Hepatocyte (in vitro differentiated cells): ENCODE measurements around the gene TRAF2. TPM values are rescaled to one million over a fixed set of nuclear protein-coding genes. Genes with fewer than 3 reads are reported as not detected.

Experiments
- DNase-seq: peaks from one replicate; pipeline ENCODE4 v3.0.0-alpha.2; 2016; ENCODE audit warnings: low spot score
- H2AFZ ChIP-seq: fragments of 200-600 bp; sonication (generic); 2 replicates; pipeline ENCODE4 v1.6.0; 2016; ENCODE audit warnings: antibody characterized with exemption, mild to moderate bottlenecking
- H3K27ac ChIP-seq: fragments of 200-600 bp; sonication (generic); 2 replicates; pipeline ENCODE4 v1.5.1; 2016; ENCODE audit warnings: mild to moderate bottlenecking
- H3K27me3 ChIP-seq: fragments of 200-600 bp; sonication (generic); 2 replicates; pipeline ENCODE4 v1.6.1; 2016
- H3K36me3 ChIP-seq: fragments of 200-600 bp; sonication (generic); replicated peaks from 2 replicates; pipeline ENCODE4 v1.5.1; 2016; ENCODE audit warnings: low read depth; ENCODE audit not compliant: insufficient read depth
- H3K4me1 ChIP-seq: fragments of 200-600 bp; sonication (generic); 2 replicates; pipeline ENCODE4 v1.5.1; 2016; ENCODE audit warnings: mild to moderate bottlenecking, moderate library complexity; ENCODE audit not compliant: insufficient read depth
- H3K4me2 ChIP-seq: fragments of 200-600 bp; sonication (generic); 2 replicates; pipeline ENCODE4 v1.6.0; 2016
- H3K4me3 ChIP-seq: fragments of 200-600 bp; sonication (generic); 2 replicates; pipeline ENCODE4 v1.5.1; 2016; ENCODE audit warnings: mild to moderate bottlenecking
- H3K79me2 ChIP-seq: fragments of 200-600 bp; sonication (generic); 2 replicates; pipeline ENCODE4 v1.6.0; 2017; ENCODE audit warnings: mild to moderate bottlenecking
- H3K9me2 ChIP-seq: fragments of 200-600 bp; sonication (generic); replicated peaks from 2 replicates; pipeline ENCODE4 v1.6.0; 2017; ENCODE audit warnings: mild to moderate bottlenecking; ENCODE audit not compliant: insufficient read depth
- H3K9me3 ChIP-seq: fragments of 200-600 bp; sonication (generic); 2 replicates; pipeline ENCODE4 v1.5.1; 2016; ENCODE audit warnings: low read depth, mild to moderate bottlenecking
- H4K20me1 ChIP-seq: fragments of 200-600 bp; sonication (generic); 2 replicates; pipeline ENCODE4 v1.6.0; 2016; ENCODE audit warnings: mild to moderate bottlenecking; ENCODE audit not compliant: insufficient read depth, poor library complexity, severe bottlenecking
- CTCF ChIP-seq: fragments of 200-600 bp; sonication (generic); IDR thresholded peaks from 2 replicates; pipeline ENCODE4 v1.5.1; 2016; ENCODE audit warnings: antibody characterized with exemption, mild to moderate bottlenecking; ENCODE audit not compliant: poor library complexity
- EZH2 ChIP-seq: fragments of 200-600 bp; sonication (generic); IDR thresholded peaks from 2 replicates; pipeline ENCODE4 v1.6.1; 2016; ENCODE audit warnings: antibody characterized with exemption, mild to moderate bottlenecking, borderline replicate concordance
- EZH2phosphoT487 ChIP-seq: fragments of 200-600 bp; sonication (generic); IDR thresholded peaks from one replicate; pipeline ENCODE4 v1.6.1; 2018; ENCODE audit warnings: antibody characterized with exemption, mild to moderate bottlenecking, low read depth, moderate library complexity; ENCODE audit not compliant: unreplicated experiment, severe bottlenecking
- WGBS: methylation state at CpG from one replicate; pipeline ENCODE4 v1.1.6; 2016; ENCODE audit warnings: low lambda C conversion rate; ENCODE audit errors: missing lambda C conversion rate; 5-methylcytosine and 5-hydroxymethylcytosine counted together
- polyA plus RNA-seq: library from polyadenylated mRNA; unstranded; fragments of >200 nt; fragmentation: Nextera tagmentation; extraction: Ambion mirVana; gene quantifications from 2 replicates; pipeline ENCODE4 v1.2.1, GENCODE V29; 2016
- total RNA-seq: library from RNA; depleted of rRNA; stranded (reverse); fragments of >200 nt; gene quantifications from 2 replicates; pipeline ENCODE4 v1.2.3, GENCODE V29; 2014

TRAF2 gene
- total and polyA plus RNA-seq, 2 experiments from 2014 or later, result 7.6 to 12.4 TPM

- Histone ChIP-seq H2AFZ (no peak overlapping the region), H3K27ac (no peak overlapping the region), H3K4me3 (no peak overlapping the region), H3K9me3 (no peaks in the 10 kb centered on the region), H3K9me2 (no peaks in the 10 kb centered on the region), H3K4me2 (no peak overlapping the region), H3K4me1 (no peaks in the 10 kb centered on the region), H3K79me2 (no peaks in the 10 kb centered on the region), H3K27me3 (no peaks in the 10 kb centered on the region), H4K20me1 (no peaks in the 10 kb centered on the region), H3K36me3 (no peaks in the 10 kb centered on the region)
- WGBS, result 79% methylated on average over 8 of the region's 19 CpGs
- no peak for TF ChIP-seq EZH2
- TF ChIP-seq EZH2phosphoT487, result no peak
- TF ChIP-seq CTCF, result no peak
- DNase-seq, result no peak
These were observed 36.2 kb downstream of the TRAF2 start for GRCh38 chr9:136922540-136922939.

- TF ChIP-seq EZH2 (no peak), CTCF (no peak), EZH2phosphoT487 (no peak)
- WGBS, result 96% methylated on average over 19 of the region's 19 CpGs
- no peaks in the 10 kb centered on the region for H3K79me2 ChIP-seq
- H3K4me2 ChIP-seq, result no peak overlapping the region
- no peak overlapping the region for H3K27ac ChIP-seq
- no peaks in the 10 kb centered on the region for H4K20me1 ChIP-seq
- no peaks in the 10 kb centered on the region for H3K4me1 ChIP-seq
- H3K9me2 ChIP-seq, result no peaks in the 10 kb centered on the region
- no peak overlapping the region for H2AFZ ChIP-seq
- no peaks in the 10 kb centered on the region for H3K9me3 ChIP-seq
- DNase-seq, result no peak
- no peak overlapping the region for H3K4me3 ChIP-seq
- no peaks in the 10 kb centered on the region for H3K36me3 ChIP-seq
- no peaks in the 10 kb centered on the region for H3K27me3 ChIP-seq
These were observed 37.6 kb downstream of the TRAF2 start for GRCh38 chr9:136923881-136924280.

GRCh38 chr9:136925414-136926153 is 39.3 kb downstream of the TRAF2 start:
- H3K9me3 ChIP-seq, result no peaks in the 10 kb centered on the region
- no peak overlapping the region for H2AFZ ChIP-seq
- no peak overlapping the region for H3K4me2 ChIP-seq
- H3K9me2 ChIP-seq, result no peaks in the 10 kb centered on the region
- no peak overlapping the region for H3K27ac ChIP-seq
- no peak overlapping the region for H3K4me3 ChIP-seq
- no peaks in the 10 kb centered on the region for H3K27me3 ChIP-seq
- H3K79me2 ChIP-seq, result no peaks in the 10 kb centered on the region
- DNase-seq, result peak; percentile 5
- H3K4me1 ChIP-seq, result no peaks in the 10 kb centered on the region
- no peaks in the 10 kb centered on the region for H3K36me3 ChIP-seq
- no peak for TF ChIP-seq EZH2phosphoT487
- TF ChIP-seq EZH2, result no peak
- no peak for TF ChIP-seq CTCF
- 85% methylated on average over 33 of the region's 33 CpGs for WGBS
- H4K20me1 ChIP-seq, result no peaks in the 10 kb centered on the region
